Parathyroid adenoma (tissue), 2 donors: ENCODE measurements around the gene PAX2.

Experiments
- H2AFZ ChIP-seq: fragments of 300-600 bp; sonication (generic); one replicate; pipeline ENCODE4 v1.7.0; 2017; ENCODE audit warnings: antibody characterized with exemption, mild to moderate bottlenecking
- H3K27ac ChIP-seq: fragments of 300-600 bp; sonication (generic); one replicate; pipeline ENCODE4 v1.7.0; 2017
- H3K27me3 ChIP-seq: fragments of 300-600 bp; sonication (generic); one replicate; pipeline ENCODE4 v1.7.0; 2017; ENCODE audit warnings: low read length; ENCODE audit not compliant: control insufficient read depth, insufficient read depth
- H3K36me3 ChIP-seq: fragments of 300-600 bp; sonication (generic); one replicate; pipeline ENCODE4 v1.7.0; 2017; ENCODE audit warnings: low read length; ENCODE audit not compliant: control insufficient read depth, insufficient read depth
- H3K4me1 ChIP-seq: fragments of 300-600 bp; sonication (generic); one replicate; pipeline ENCODE4 v1.7.0; 2017; ENCODE audit warnings: control low read depth
- H3K4me2 ChIP-seq: fragments of 300-600 bp; sonication (generic); one replicate; pipeline ENCODE4 v1.7.0; 2017; ENCODE audit warnings: low read length
- H3K4me3 ChIP-seq: fragments of 300-600 bp; sonication (generic); one replicate; pipeline ENCODE4 v1.7.0; 2017; ENCODE audit warnings: low read depth, low read length
- H3K79me2 ChIP-seq: fragments of 300-600 bp; sonication (generic); one replicate; pipeline ENCODE4 v1.7.0; 2017; ENCODE audit warnings: control low read depth
- H3K9ac ChIP-seq: fragments of 300-600 bp; sonication (generic); one replicate; pipeline ENCODE4 v1.7.0; 2017; ENCODE audit warnings: mild to moderate bottlenecking
- H3K9me3 ChIP-seq: fragments of 300-600 bp; sonication (generic); one replicate; pipeline ENCODE4 v1.7.0; 2017; ENCODE audit warnings: low read length; ENCODE audit not compliant: control insufficient read depth
- TF ChIP-seq, protein P1 (sequence below): fragments of 300-600 bp; sonication (generic); IDR thresholded peaks from one replicate; pipeline ENCODE4 v1.7.0; 2017; ENCODE audit warnings: antibody characterized with exemption, mild to moderate bottlenecking
- donor health status: primary hyperparathyroidism.

Gene PAX2

GRCh38 chr10:100807241-100807951 lies 62.0 kb downstream of the PAX2 start:
- Histone ChIP-seq H3K27me3 (no peaks in the 10 kb centered on the region), H3K36me3 (no peaks in the 10 kb centered on the region), H2AFZ (no peak overlapping the region), H3K9me3 (no peaks in the 10 kb centered on the region), H3K4me2 (no peak overlapping the region), H3K79me2 (no peaks in the 10 kb centered on the region), H3K4me3 (no peak overlapping the region), H3K27ac (no peak overlapping the region), H3K4me1 (peaks cover 9% of the 10 kb centered on the region), H3K9ac (no peak overlapping the region)
- TF ChIP-seq, protein P1, sequence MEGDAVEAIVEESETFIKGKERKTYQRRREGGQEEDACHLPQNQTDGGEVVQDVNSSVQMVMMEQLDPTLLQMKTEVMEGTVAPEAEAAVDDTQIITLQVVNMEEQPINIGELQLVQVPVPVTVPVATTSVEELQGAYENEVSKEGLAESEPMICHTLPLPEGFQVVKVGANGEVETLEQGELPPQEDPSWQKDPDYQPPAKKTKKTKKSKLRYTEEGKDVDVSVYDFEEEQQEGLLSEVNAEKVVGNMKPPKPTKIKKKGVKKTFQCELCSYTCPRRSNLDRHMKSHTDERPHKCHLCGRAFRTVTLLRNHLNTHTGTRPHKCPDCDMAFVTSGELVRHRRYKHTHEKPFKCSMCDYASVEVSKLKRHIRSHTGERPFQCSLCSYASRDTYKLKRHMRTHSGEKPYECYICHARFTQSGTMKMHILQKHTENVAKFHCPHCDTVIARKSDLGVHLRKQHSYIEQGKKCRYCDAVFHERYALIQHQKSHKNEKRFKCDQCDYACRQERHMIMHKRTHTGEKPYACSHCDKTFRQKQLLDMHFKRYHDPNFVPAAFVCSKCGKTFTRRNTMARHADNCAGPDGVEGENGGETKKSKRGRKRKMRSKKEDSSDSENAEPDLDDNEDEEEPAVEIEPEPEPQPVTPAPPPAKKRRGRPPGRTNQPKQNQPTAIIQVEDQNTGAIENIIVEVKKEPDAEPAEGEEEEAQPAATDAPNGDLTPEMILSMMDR = no peak

GRCh38 chr10:100808876-100809275 lies 63.5 kb downstream of the PAX2 start:
- H3K27me3 ChIP-seq = no peaks in the 10 kb centered on the region
- TF ChIP-seq, protein P1 = no peak

DNA sequence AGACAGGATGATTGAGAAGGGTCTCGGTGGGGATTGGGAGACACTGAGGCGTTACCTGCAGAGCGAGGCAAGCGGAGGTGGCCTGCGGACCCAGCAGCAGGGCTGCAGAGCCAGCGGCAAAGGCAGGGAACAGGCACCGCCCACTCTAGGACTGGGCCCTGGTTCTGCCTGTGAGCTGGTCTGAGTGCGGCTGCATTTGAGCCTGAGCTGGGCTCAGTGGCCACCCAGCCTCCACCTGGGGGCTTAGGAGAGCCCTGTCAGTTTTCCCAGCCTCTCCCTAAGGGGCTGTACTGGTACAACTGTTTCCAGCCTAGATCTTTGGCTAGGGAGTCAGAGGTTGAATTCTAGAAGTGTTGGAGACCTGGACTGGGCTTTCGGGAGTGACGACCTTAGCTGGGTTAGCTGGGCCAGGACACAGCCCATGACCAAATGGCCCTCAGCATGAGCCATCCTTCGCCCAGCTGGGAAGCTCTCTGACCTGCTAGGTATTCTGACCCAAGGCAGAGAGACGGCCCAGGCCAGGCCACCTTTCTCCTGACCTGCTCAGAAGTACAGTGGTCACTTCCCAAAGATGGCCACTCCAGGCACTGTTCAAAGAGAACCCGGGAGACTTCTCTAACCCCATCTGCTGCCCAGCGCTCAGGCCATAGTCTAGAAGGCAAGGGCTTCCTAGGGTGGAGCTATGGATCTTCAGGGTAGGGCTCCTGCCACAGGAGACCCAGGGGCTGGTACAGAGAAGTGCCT lies 64.9 kb downstream of the PAX2 start:
- H3K27ac ChIP-seq = no peak overlapping the region
- H3K4me3 ChIP-seq = no peak overlapping the region
- H3K9ac ChIP-seq = no peak overlapping the region
- no peak overlapping the region for H3K4me2 ChIP-seq
- H3K4me1 ChIP-seq = no peaks in the 10 kb centered on the region
- no peaks in the 10 kb centered on the region for H3K36me3 ChIP-seq
- H3K27me3 ChIP-seq = no peaks in the 10 kb centered on the region
- H3K9me3 ChIP-seq = no peaks in the 10 kb centered on the region
- no peak overlapping the region for H2AFZ ChIP-seq
- TF ChIP-seq, protein P1 = no peak
- H3K79me2 ChIP-seq = no peaks in the 10 kb centered on the region

More at GRCh38 chr10:100808876-100809275, 63.5 kb downstream of the PAX2 start:
- Histone ChIP-seq H3K4me2 (no peak overlapping the region), H3K4me1 (no peaks in the 10 kb centered on the region), H2AFZ (no peak overlapping the region), H3K79me2 (no peaks in the 10 kb centered on the region), H3K27ac (no peak overlapping the region), H3K4me3 (no peak overlapping the region), H3K36me3 (no peaks in the 10 kb centered on the region), H3K9me3 (no peaks in the 10 kb centered on the region), H3K9ac (no peak overlapping the region)

- Histone ChIP-seq H3K9ac (no peak overlapping the region), H3K36me3 (no peaks in the 10 kb centered on the region), H3K4me2 (no peak overlapping the region), H3K4me1 (no peaks in the 10 kb centered on the region), H3K27ac (no peak overlapping the region), H3K9me3 (no peaks in the 10 kb centered on the region), H2AFZ (no peak overlapping the region), H3K4me3 (no peak overlapping the region), H3K79me2 (no peaks in the 10 kb centered on the region), H3K27me3 (no peaks in the 10 kb centered on the region)
- TF ChIP-seq, protein P1 = no peak
Observed at GRCh38 chr10:100810835-100811116, 65.4 kb downstream of the PAX2 start.
